ENCODE measurements around the gene ZKSCAN3.

Gene ZKSCAN3

GRCh38 chr6:28343898-28344677, 5.7 kb upstream of the ZKSCAN3 start:
- no peak for TF ChIP-seq POLR2A (IDR thresholded peaks at IDR 0.05; ENCODE audit: extremely low read depth, insufficient read length)
- no peak for TF ChIP-seq MAX (IDR thresholded peaks at IDR 0.05; ENCODE audit: low read depth, low read length)
- TF ChIP-seq CTCF (IDR thresholded peaks at IDR 0.05; ENCODE audit: low read depth, low read length) = no peak
- no peak for TF ChIP-seq MYC (IDR thresholded peaks at IDR 0.05; ENCODE audit: low read depth, low read length)
- H3K4me3 ChIP-seq (ENCODE audit: low read depth, low read length) = no peak overlapping the region
- no peak for DNase-seq (ENCODE audit: low read depth)

- TF ChIP-seq POLR2A (IDR thresholded peaks at IDR 0.05; ENCODE audit: extremely low read depth, insufficient read length) (no peak), MYC (IDR thresholded peaks at IDR 0.05; ENCODE audit: low read depth, low read length) (no peak), MAX (IDR thresholded peaks at IDR 0.05; ENCODE audit: low read depth, low read length) (no peak), CTCF (IDR thresholded peaks at IDR 0.05; ENCODE audit: low read depth, low read length) (no peak)
- no peak overlapping the region for H3K4me3 ChIP-seq (ENCODE audit: low read depth, low read length)
- no peak for DNase-seq (ENCODE audit: low read depth)
Measured at GRCh38 chr6:28345201-28345600, 4.5 kb upstream of the ZKSCAN3 start.

- no peak for TF ChIP-seq MYC (IDR thresholded peaks at IDR 0.05; ENCODE audit: low read depth, low read length)
- TF ChIP-seq MAX (IDR thresholded peaks at IDR 0.05; ENCODE audit: low read depth, low read length) = no peak
- no peak for TF ChIP-seq CTCF (IDR thresholded peaks at IDR 0.05; ENCODE audit: low read depth, low read length)
- TF ChIP-seq POLR2A (IDR thresholded peaks at IDR 0.05; ENCODE audit: extremely low read depth, insufficient read length) = no peak
- no peak for DNase-seq (ENCODE audit: low read depth)
- H3K4me3 ChIP-seq (ENCODE audit: low read depth, low read length) = no peak overlapping the region
Measured at GRCh38 chr6:28347119-28347518, 2.6 kb upstream of the ZKSCAN3 start.

- H3K4me3 ChIP-seq (ENCODE audit: low read depth, low read length) = peak overlapping the region; percentile 91
- no peak for TF ChIP-seq CTCF (IDR thresholded peaks at IDR 0.05; ENCODE audit: low read depth, low read length)
- TF ChIP-seq POLR2A (IDR thresholded peaks at IDR 0.05; ENCODE audit: extremely low read depth, insufficient read length) = no peak
- no peak for TF ChIP-seq MAX (IDR thresholded peaks at IDR 0.05; ENCODE audit: low read depth, low read length)
- no peak for TF ChIP-seq MYC (IDR thresholded peaks at IDR 0.05; ENCODE audit: low read depth, low read length)
- DNase-seq (ENCODE audit: low read depth) = no peak
Measured at GRCh38 chr6:28349344-28349891, 329 bp upstream of the ZKSCAN3 start.

- H3K4me3 ChIP-seq (ENCODE audit: low read depth, low read length) = peak overlapping the region; percentile 91
- DNase-seq (ENCODE audit: low read depth) = no peak
- TF ChIP-seq CTCF (IDR thresholded peaks at IDR 0.05; ENCODE audit: low read depth, low read length) = no peak
- TF ChIP-seq POLR2A (IDR thresholded peaks at IDR 0.05; ENCODE audit: extremely low read depth, insufficient read length) = no peak
- TF ChIP-seq MAX (IDR thresholded peaks at IDR 0.05; ENCODE audit: low read depth, low read length) = no peak
- TF ChIP-seq MYC (IDR thresholded peaks at IDR 0.05; ENCODE audit: low read depth, low read length) = no peak
Measured at GRCh38 chr6:28351087-28351486, 1.3 kb downstream of the ZKSCAN3 start.
